HEK293T (cell line): ENCODE measurements around the gene METTL22.

Experiments
- CTCF ChIA-PET: fragments of 350-600 bp; formaldehyde crosslinking; extraction: SDS; loops from one replicate; lab custom pipeline; 2021; ENCODE audit warnings: antibody characterized with exemption, inconsistent platforms; lab: Yijun Ruan, JAX
- POLR2A ChIA-PET: fragments of 350-600 bp; formaldehyde crosslinking; extraction: SDS; loops from one replicate; lab custom pipeline; 2020; ENCODE audit warnings: antibody characterized with exemption, inconsistent platforms; lab: Yijun Ruan, JAX
- DNase-seq: peaks from one replicate; pipeline ENCODE4 v3.0.0; 2012; ENCODE audit warnings: mixed read lengths; ENCODE audit errors: extremely low spot score
- ARNT ChIP-seq: fragments of 450-650 bp; IDR thresholded peaks from 2 replicates; pipeline ENCODE4 v1.6.1; 2017; ENCODE audit warnings: mild to moderate bottlenecking
- BHLHE40 ChIP-seq: fragments of 450-650 bp; IDR thresholded peaks from 2 replicates; pipeline ENCODE4 v1.6.1; 2016; ENCODE audit warnings: mild to moderate bottlenecking, moderate library complexity, borderline replicate concordance
- CTBP1 ChIP-seq: fragments of 450-650 bp; IDR thresholded peaks from 2 replicates; pipeline ENCODE4 v1.6.1; 2016; ENCODE audit warnings: borderline replicate concordance
- ELF4 ChIP-seq: fragments of 450-650 bp; IDR thresholded peaks from 2 replicates; pipeline ENCODE4 v1.6.1; 2017; ENCODE audit warnings: antibody characterized with exemption
- FOXA1 ChIP-seq: fragments of 450-650 bp; IDR thresholded peaks from 2 replicates; pipeline ENCODE4 v1.6.1; 2016; ENCODE audit warnings: mild to moderate bottlenecking
- FOXK2 ChIP-seq: fragments of 450-650 bp; IDR thresholded peaks from 2 replicates; pipeline ENCODE4 v1.6.1; 2016; ENCODE audit warnings: mild to moderate bottlenecking
- FOXM1 ChIP-seq: fragments of 450-650 bp; IDR thresholded peaks from 2 replicates; pipeline ENCODE4 v1.6.1; 2017; ENCODE audit warnings: mild to moderate bottlenecking, borderline replicate concordance
- HDGF ChIP-seq: fragments of 450-650 bp; IDR thresholded peaks from 2 replicates; pipeline ENCODE4 v1.6.1; 2017; ENCODE audit warnings: antibody characterized with exemption, borderline replicate concordance
- L3MBTL2 ChIP-seq: fragments of 450-650 bp; conservative IDR thresholded peaks from 2 replicates; pipeline ENCODE4 v1.6.1; 2016; ENCODE audit warnings: mild to moderate bottlenecking
- LEF1 ChIP-seq: fragments of 450-650 bp; IDR thresholded peaks from 2 replicates; pipeline ENCODE4 v1.6.1; 2017; ENCODE audit warnings: mild to moderate bottlenecking, borderline replicate concordance
- NFRKB ChIP-seq: fragments of 450-650 bp; IDR thresholded peaks from 2 replicates; pipeline ENCODE4 v1.6.1; 2016; ENCODE audit warnings: mild to moderate bottlenecking, moderate library complexity
- PKNOX1 ChIP-seq: fragments of 450-650 bp; IDR thresholded peaks from 2 replicates; pipeline ENCODE4 v1.6.1; 2016
- SP1 ChIP-seq: fragments of 450-650 bp; IDR thresholded peaks from 2 replicates; pipeline ENCODE4 v1.6.1; 2017
- SUZ12 ChIP-seq: fragments of 450-650 bp; IDR thresholded peaks from 2 replicates; pipeline ENCODE4 v1.6.1; 2016; ENCODE audit warnings: mild to moderate bottlenecking
- TARDBP ChIP-seq: fragments of 450-650 bp; IDR thresholded peaks from 2 replicates; pipeline ENCODE4 v1.6.1; 2016
- ZNF384 ChIP-seq: fragments of 450-650 bp; IDR thresholded peaks from 2 replicates; pipeline ENCODE4 v1.6.1; 2016

Gene METTL22

GRCh38 chr16:8642146-8642545 lies 20.6 kb downstream of the METTL22 start:
- DNase-seq = no peak
- ChIA-PET POLR2A (no interaction called here), CTCF (no interaction called here)
- TF ChIP-seq NFRKB (no peak), CTBP1 (no peak), ELF4 (no peak), SUZ12 (no peak), SP1 (no peak), FOXA1 (no peak)

- no peak for DNase-seq
- ChIA-PET CTCF (no interaction called here), POLR2A (no interaction called here)
- TF ChIP-seq ELF4 (no peak), FOXK2 (no peak), PKNOX1 (no peak), SUZ12 (no peak), NFRKB (no peak), LEF1 (no peak), ZNF384 (no peak), ARNT (no peak), FOXM1 (no peak), CTBP1 (no peak), BHLHE40 (no peak), L3MBTL2 (no peak), TARDBP (no peak), SP1 (no peak), FOXA1 (no peak), HDGF (no peak)
Observed at GRCh38 chr16:8644211-8645140, 23.0 kb downstream of the METTL22 start.

DNA sequence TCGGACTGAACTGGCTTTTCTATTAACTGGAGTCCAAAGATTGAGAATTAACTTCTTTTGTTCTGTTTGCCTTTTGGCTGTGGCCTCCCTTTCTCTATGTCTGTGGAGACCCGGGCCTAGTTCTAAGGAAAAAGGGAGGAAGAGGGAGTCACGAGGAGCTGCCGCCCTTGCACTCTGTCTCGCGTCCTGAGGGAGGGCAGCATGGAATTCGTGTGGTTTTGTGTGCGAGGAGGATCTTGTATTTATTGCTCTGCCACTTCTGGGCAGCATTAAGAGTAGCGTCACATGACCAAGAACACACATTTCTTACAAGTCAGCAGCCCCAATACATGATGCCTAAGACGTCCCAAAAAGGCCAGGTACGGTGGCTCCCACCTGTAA lies 23.6 kb downstream of the METTL22 start:
- no peak for DNase-seq
- POLR2A ChIA-PET = no interaction called here
- CTCF ChIA-PET = no interaction called here
- TF ChIP-seq SP1 = no peak
- no peak for TF ChIP-seq FOXM1
- TF ChIP-seq PKNOX1 = no peak
- no peak for TF ChIP-seq HDGF
- TF ChIP-seq ARNT = no peak
- no peak for TF ChIP-seq LEF1
- no peak for TF ChIP-seq CTBP1
- TF ChIP-seq ELF4 = no peak
- no peak for TF ChIP-seq ZNF384
- TF ChIP-seq FOXK2 = no peak
- no peak for TF ChIP-seq L3MBTL2

GRCh38 chr16:8645831-8646230 lies 24.3 kb downstream of the METTL22 start:
- no peak for DNase-seq
- no peak for TF ChIP-seq NFRKB
- no peak for TF ChIP-seq HDGF
- TF ChIP-seq ZNF384 = no peak
- TF ChIP-seq BHLHE40 = no peak
- TF ChIP-seq ELF4 = no peak
- no peak for TF ChIP-seq SUZ12
- TF ChIP-seq TARDBP = no peak
- no peak for TF ChIP-seq FOXK2
- no peak for TF ChIP-seq CTBP1
- no peak for TF ChIP-seq ARNT
- TF ChIP-seq FOXA1 = no peak
- no peak for TF ChIP-seq LEF1
- TF ChIP-seq L3MBTL2 = no peak
- no peak for TF ChIP-seq SP1
- TF ChIP-seq FOXM1 = no peak
- no peak for TF ChIP-seq PKNOX1
- CTCF ChIA-PET = no interaction called here
- POLR2A ChIA-PET = no interaction called here

- CTCF ChIA-PET = no interaction called here
Observed at GRCh38 chr16:8646326-8647053, 25.0 kb downstream of the METTL22 start.

More at GRCh38 chr16:8646326-8647053, 25.0 kb downstream of the METTL22 start:
- POLR2A ChIA-PET = no interaction called here
- TF ChIP-seq FOXK2 = no peak
- no peak for TF ChIP-seq L3MBTL2
- no peak for TF ChIP-seq SUZ12
- no peak for TF ChIP-seq TARDBP
- TF ChIP-seq FOXM1 = no peak
- no peak for TF ChIP-seq PKNOX1
- TF ChIP-seq CTBP1 = no peak
- DNase-seq = no peak
